HepG2 (cell line): ENCODE measurements around the gene EEPD1. TPM values are rescaled to one million over a fixed set of nuclear protein-coding genes. Genes with fewer than 3 reads are reported as not detected.

ENCODE experiments used
- CEBPG ChIP-seq: IDR thresholded peaks from 2 replicates; pipeline ENCODE4 v1.6.1; 2016
- CHD2 ChIP-seq: IDR thresholded peaks from 2 replicates; pipeline ENCODE4 v1.6.1; 2011; ENCODE audit warnings: low read depth, low read length, improper control_type of control experiment
- ERF ChIP-seq: IDR thresholded peaks from 2 replicates; pipeline ENCODE4 v1.6.1; 2018; ENCODE audit warnings: missing biosample characterization, missing genetic modification reagents
- ETV6 ChIP-seq: sonication (generic); formaldehyde crosslinking; conservative IDR thresholded peaks from 2 replicates; pipeline ENCODE4 v1.4.0; 2020; ENCODE audit warnings: missing genetic modification reagents
- FOXA3 ChIP-seq: IDR thresholded peaks from 2 replicates; pipeline ENCODE4 v1.6.1; 2016; ENCODE audit warnings: missing genetic modification reagents, missing compliant biosample characterization
- HMGA1 ChIP-seq: sonication (generic); formaldehyde crosslinking; conservative IDR thresholded peaks from 2 replicates; pipeline ENCODE4 v1.4.0; 2020; ENCODE audit warnings: missing genetic modification reagents
- IKZF1 ChIP-seq: fragments of 450-650 bp; IDR thresholded peaks from 2 replicates; pipeline ENCODE4 v1.7.1; 2016
- MAFF ChIP-seq: IDR thresholded peaks from 2 replicates; pipeline ENCODE4 v1.6.1; 2011; ENCODE audit warnings: low read depth, low read length, improper control_type of control experiment
- MBNL3 ChIP-seq: fragments of 250-450 bp; sonication (Bioruptor Pico); conservative IDR thresholded peaks from 2 replicates; pipeline ENCODE4 v1.8.0; 2022; ENCODE audit warnings: mild to moderate bottlenecking, inconsistent platforms
- NAIF1 ChIP-seq: sonication (generic); formaldehyde crosslinking; IDR thresholded peaks from 2 replicates; pipeline ENCODE4 v1.5.0; 2020; ENCODE audit warnings: mild to moderate bottlenecking, missing genetic modification reagents, borderline replicate concordance
- SNAPC2 ChIP-seq: sonication (generic); formaldehyde crosslinking; IDR thresholded peaks from 2 replicates; pipeline ENCODE4 v1.8.1; 2022; ENCODE audit warnings: mild to moderate bottlenecking, missing genetic modification reagents
- TARDBP ChIP-seq: sonication (generic); formaldehyde crosslinking; IDR thresholded peaks from 2 replicates; pipeline ENCODE4 v1.8.0; 2022; ENCODE audit warnings: mild to moderate bottlenecking, missing genetic modification reagents
- TP53 ChIP-seq: sonication (generic); formaldehyde crosslinking; conservative IDR thresholded peaks from 2 replicates; pipeline ENCODE4 v1.4.0; 2020; ENCODE audit warnings: missing genetic modification reagents
- ZBTB20 ChIP-seq: sonication (generic); formaldehyde crosslinking; IDR thresholded peaks from 2 replicates; pipeline ENCODE4 v1.8.1; 2023; ENCODE audit warnings: missing genetic modification reagents, low read depth, mild to moderate bottlenecking, borderline replicate concordance
- ZFX ChIP-seq: sonication (generic); formaldehyde crosslinking; IDR thresholded peaks from 2 replicates; pipeline ENCODE4 v1.4.0; 2020; ENCODE audit warnings: mild to moderate bottlenecking, low read depth, missing genetic modification reagents, moderate library complexity
- ZMYM3 ChIP-seq: sonication (generic); formaldehyde crosslinking; IDR thresholded peaks from 2 replicates; pipeline ENCODE4 v1.5.1; 2020; ENCODE audit warnings: mild to moderate bottlenecking, missing genetic modification reagents
- ZNF12 ChIP-seq: sonication (generic); formaldehyde crosslinking; IDR thresholded peaks from 2 replicates; pipeline ENCODE4 v1.5.0; 2020; ENCODE audit warnings: missing genetic modification reagents
- ZNF343 ChIP-seq: sonication (generic); formaldehyde crosslinking; IDR thresholded peaks from 2 replicates; pipeline ENCODE4 v1.4.0; 2020; ENCODE audit warnings: mild to moderate bottlenecking, missing genetic modification reagents
- ZNF382 ChIP-seq: sonication (generic); formaldehyde crosslinking; IDR thresholded peaks from 2 replicates; pipeline ENCODE4 v1.5.0; 2020; ENCODE audit warnings: missing genetic modification reagents, mild to moderate bottlenecking, borderline replicate concordance
- ZNF441 ChIP-seq: sonication (generic); formaldehyde crosslinking; IDR thresholded peaks from 2 replicates; pipeline ENCODE4 v1.7.0; 2021; ENCODE audit warnings: missing genetic modification reagents, borderline replicate concordance
- ZNF550 ChIP-seq: sonication (generic); formaldehyde crosslinking; IDR thresholded peaks from 2 replicates; pipeline ENCODE4 v1.4.0; 2020; ENCODE audit warnings: mild to moderate bottlenecking, missing genetic modification reagents, borderline replicate concordance
- polyA plus RNA-seq, 8 experiments: library from polyadenylated mRNA; depleted of rRNA in 3 of 8; stranded (reverse) in 7 of 8; unstranded in 1 of 8; fragments of >200 nt; fragmentation: Illumina TruSeq in 4 of 8; extraction: Trizol in 4 of 8; gene quantifications; 2 replicates each; pipeline versions ENCODE4 v1.2.1 to v1.2.3, GENCODE V29; 2011 to 2016; ENCODE audit warnings: low read depth in 4 of 8, missing spikeins in 1 of 8, mixed read lengths in 1 of 8; ENCODE audit not compliant: insufficient read depth in 1 of 8
- total RNA-seq, 5 experiments: library from RNA; depleted of rRNA; stranded (reverse); fragments of >200 nt; fragmentation: Illumina TruSeq; extraction: Trizol; gene quantifications; 2 replicates each; pipeline ENCODE4 v1.2.3, GENCODE V29; 2016; ENCODE audit warnings: low read depth in 1 of 5
- TF ChIP-seq, protein P1 (sequence below): sonication (generic); formaldehyde crosslinking; IDR thresholded peaks from 2 replicates; pipeline ENCODE4 v1.4.0; 2020; ENCODE audit warnings: missing genetic modification reagents, borderline replicate concordance
- TF ChIP-seq, protein P2 (sequence below): sonication (generic); formaldehyde crosslinking; conservative IDR thresholded peaks from 2 replicates; pipeline ENCODE4 v1.4.0; 2020; ENCODE audit warnings: missing genetic modification reagents
- TF ChIP-seq, protein P3 (sequence below): sonication (generic); formaldehyde crosslinking; IDR thresholded peaks from 2 replicates; pipeline ENCODE4 v1.4.0; 2020; ENCODE audit warnings: low read depth, mild to moderate bottlenecking, missing genetic modification reagents

EEPD1 gene
- total and polyA plus RNA-seq, 2 of the 13 experiments (the other 11 are each of a cell fraction or from before 2014, with no cell fraction given): 10.1 to 16.4 TPM

DNA sequence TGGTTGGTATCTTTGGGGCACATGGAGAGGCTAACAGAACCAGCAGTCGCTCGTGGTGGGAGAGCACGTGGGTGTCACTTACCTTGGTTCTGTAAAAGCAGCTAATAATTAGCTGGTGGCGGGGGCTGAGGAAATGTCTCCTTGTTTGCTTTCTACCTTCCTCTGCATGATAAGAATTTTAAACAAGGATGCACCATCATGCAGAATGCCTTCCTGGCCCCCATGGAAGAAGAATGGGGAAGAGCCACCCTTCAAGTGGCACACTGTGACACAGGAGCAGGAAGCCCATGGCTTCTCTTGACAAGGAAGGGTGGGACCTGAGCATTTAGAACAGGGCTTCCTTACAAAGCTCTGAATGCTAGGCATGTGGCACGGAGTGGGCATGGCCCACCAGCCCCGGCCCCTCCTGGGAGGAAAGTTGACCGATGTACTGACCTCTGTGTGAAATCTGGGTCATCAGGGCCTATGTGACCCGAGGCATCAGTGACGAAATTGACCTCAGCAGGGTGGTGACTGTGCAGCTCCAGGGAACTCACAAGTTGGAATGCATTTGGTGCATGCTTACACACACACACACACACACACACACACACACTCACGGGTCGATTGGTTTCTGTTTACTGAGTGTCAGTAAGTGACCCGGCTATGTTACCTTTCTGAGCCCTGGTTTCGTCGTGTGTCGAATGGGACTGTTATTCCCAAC lies 119.7 kb downstream of the EEPD1 start (continued):
- TF ChIP-seq, protein P1, sequence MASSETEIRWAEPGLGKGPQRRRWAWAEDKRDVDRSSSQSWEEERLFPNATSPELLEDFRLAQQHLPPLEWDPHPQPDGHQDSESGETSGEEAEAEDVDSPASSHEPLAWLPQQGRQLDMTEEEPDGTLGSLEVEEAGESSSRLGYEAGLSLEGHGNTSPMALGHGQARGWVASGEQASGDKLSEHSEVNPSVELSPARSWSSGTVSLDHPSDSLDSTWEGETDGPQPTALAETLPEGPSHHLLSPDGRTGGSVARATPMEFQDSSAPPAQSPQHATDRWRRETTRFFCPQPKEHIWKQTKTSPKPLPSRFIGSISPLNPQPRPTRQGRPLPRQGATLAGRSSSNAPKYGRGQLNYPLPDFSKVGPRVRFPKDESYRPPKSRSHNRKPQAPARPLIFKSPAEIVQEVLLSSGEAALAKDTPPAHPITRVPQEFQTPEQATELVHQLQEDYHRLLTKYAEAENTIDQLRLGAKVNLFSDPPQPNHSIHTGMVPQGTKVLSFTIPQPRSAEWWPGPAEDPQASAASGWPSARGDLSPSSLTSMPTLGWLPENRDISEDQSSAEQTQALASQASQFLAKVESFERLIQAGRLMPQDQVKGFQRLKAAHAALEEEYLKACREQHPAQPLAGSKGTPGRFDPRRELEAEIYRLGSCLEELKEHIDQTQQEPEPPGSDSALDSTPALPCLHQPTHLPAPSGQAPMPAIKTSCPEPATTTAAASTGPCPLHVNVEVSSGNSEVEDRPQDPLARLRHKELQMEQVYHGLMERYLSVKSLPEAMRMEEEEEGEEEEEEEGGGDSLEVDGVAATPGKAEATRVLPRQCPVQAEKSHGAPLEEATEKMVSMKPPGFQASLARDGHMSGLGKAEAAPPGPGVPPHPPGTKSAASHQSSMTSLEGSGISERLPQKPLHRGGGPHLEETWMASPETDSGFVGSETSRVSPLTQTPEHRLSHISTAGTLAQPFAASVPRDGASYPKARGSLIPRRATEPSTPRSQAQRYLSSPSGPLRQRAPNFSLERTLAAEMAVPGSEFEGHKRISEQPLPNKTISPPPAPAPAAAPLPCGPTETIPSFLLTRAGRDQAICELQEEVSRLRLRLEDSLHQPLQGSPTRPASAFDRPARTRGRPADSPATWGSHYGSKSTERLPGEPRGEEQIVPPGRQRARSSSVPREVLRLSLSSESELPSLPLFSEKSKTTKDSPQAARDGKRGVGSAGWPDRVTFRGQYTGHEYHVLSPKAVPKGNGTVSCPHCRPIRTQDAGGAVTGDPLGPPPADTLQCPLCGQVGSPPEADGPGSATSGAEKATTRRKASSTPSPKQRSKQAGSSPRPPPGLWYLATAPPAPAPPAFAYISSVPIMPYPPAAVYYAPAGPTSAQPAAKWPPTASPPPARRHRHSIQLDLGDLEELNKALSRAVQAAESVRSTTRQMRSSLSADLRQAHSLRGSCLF (CRISPR knock-in tag): no peak
- TF ChIP-seq, protein P2, sequence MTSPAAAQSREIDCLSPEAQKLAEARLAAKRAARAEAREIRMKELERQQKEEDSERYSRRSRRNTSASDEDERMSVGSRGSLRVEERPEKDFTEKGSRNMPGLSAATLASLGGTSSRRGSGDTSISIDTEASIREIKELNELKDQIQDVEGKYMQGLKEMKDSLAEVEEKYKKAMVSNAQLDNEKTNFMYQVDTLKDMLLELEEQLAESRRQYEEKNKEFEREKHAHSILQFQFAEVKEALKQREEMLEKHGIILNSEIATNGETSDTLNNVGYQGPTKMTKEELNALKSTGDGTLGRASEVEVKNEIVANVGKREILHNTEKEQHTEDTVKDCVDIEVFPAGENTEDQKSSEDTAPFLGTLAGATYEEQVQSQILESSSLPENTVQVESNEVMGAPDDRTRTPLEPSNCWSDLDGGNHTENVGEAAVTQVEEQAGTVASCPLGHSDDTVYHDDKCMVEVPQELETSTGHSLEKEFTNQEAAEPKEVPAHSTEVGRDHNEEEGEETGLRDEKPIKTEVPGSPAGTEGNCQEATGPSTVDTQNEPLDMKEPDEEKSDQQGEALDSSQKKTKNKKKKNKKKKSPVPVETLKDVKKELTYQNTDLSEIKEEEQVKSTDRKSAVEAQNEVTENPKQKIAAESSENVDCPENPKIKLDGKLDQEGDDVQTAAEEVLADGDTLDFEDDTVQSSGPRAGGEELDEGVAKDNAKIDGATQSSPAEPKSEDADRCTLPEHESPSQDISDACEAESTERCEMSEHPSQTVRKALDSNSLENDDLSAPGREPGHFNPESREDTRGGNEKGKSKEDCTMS: no peak
- TF ChIP-seq ZMYM3 (CRISPR knock-in tag) (peak; percentile 84; the same call in 1 of the 2 replicates), HMGA1 (CRISPR knock-in tag) (no peak), CHD2 (no peak), ZNF12 (CRISPR knock-in tag) (no peak), MBNL3 (CRISPR knock-in tag) (no peak), FOXA3 (peak; percentile 58), ZBTB20 (CRISPR knock-in tag) (peak; percentile 79; the same call in 1 of the 2 replicates), ZNF550 (no peak), ETV6 (CRISPR knock-in tag) (no peak), CEBPG (CRISPR knock-in tag) (peak; percentile 56; the same call in 1 of the 2 replicates), TP53 (no peak), TARDBP (CRISPR knock-in tag) (peak; percentile 90), NAIF1 (CRISPR knock-in tag) (no peak), ERF (CRISPR knock-in tag) (0 out of 2 replicates have a peak, but pooled peaks have one; percentile 28), ZNF441 (CRISPR knock-in tag) (no peak), ZNF343 (CRISPR knock-in tag) (no peak), ZNF382 (CRISPR knock-in tag) (no peak), IKZF1 (no peak), MAFF (no peak), SNAPC2 (CRISPR knock-in tag) (no peak), ZFX (CRISPR knock-in tag) (peak; percentile 26; the same call in 1 of the 2 replicates)
- TF ChIP-seq, protein P3, sequence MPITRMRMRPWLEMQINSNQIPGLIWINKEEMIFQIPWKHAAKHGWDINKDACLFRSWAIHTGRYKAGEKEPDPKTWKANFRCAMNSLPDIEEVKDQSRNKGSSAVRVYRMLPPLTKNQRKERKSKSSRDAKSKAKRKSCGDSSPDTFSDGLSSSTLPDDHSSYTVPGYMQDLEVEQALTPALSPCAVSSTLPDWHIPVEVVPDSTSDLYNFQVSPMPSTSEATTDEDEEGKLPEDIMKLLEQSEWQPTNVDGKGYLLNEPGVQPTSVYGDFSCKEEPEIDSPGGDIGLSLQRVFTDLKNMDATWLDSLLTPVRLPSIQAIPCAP (CRISPR knock-in tag): no peak
